DMS153 (cell line): ENCODE measurements around the gene PBX1.

ENCODE experiments used
- DNase-seq: peaks from one replicate; lab custom pipeline; 2025; lab: John Stamatoyannopoulos, UW

The PBX1 gene

GRCh38 chr1:164668491-164669400 lies 109.8 kb downstream of the PBX1 start:
- DNase-seq = no peak

DNA sequence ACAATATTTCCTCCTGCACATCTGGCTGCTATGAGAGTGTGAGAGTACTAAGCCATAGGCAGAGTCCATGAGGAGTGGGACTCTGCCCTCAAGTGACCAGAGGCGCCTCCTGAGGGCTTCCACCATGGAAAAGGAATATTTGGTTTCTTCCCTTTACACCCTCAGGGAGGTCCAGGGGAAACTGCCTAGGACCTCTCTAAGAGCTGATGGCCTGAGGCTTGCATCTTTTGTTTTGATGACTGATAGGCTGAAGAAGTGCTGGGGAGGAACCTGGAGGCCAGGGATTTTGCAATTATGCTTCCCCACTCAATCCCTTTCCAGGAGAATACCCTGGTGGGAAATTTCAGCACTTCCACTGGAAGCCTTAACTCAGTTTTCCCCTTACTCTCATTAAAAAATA lies 111.0 kb downstream of the PBX1 start:
- DNase-seq = no peak

GRCh38 chr1:164670786-164671185 lies 111.8 kb downstream of the PBX1 start:
- DNase-seq = no peak

GRCh38 chr1:164671323-164671965 lies 112.5 kb downstream of the PBX1 start:
- DNase-seq = no peak

- no peak for DNase-seq
Measured at GRCh38 chr1:164671966-164672571, 113.1 kb downstream of the PBX1 start.

- no peak for DNase-seq
Measured at GRCh38 chr1:164672588-164672987, 113.6 kb downstream of the PBX1 start.

- no peak for DNase-seq
Measured at GRCh38 chr1:164673584-164674214, 114.7 kb downstream of the PBX1 start.

DNA sequence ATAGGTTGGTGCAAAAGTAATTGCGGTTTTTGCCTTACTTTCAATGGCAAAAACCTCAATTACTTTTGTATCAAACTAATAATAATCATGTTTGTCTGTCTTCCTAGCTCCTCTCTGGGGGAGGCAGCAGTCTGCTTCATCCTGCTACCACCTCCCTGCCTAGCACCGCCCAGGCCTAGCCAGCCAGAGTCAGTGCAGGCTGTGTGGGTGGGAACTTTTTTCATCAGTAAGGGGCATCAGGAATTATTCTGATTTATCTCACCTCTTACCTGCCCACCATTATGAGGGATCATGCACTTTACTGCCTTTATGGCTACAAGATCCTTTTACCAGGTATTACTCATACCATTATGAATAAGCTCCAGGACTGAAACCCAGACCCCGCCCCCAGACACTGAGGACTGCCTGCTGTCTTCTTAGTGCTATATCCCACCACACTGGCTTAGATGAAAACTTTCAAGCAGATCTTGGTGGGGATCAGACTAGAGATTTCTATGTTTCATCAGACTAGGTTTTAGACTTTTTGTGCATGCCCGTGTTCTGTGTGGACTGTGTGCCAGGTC lies 116.4 kb downstream of the PBX1 start:
- DNase-seq = no peak

GRCh38 chr1:164678136-164678700 lies 119.2 kb downstream of the PBX1 start:
- DNase-seq = no peak

- no peak for DNase-seq
Measured at GRCh38 chr1:164682570-164682969, 123.6 kb downstream of the PBX1 start.

- DNase-seq = no peak
Measured at GRCh38 chr1:164683235-164683634, 124.3 kb downstream of the PBX1 start.

GRCh38 chr1:164685266-164686035 lies 126.5 kb downstream of the PBX1 start:
- no peak for DNase-seq

- DNase-seq = no peak
Measured at GRCh38 chr1:164687777-164688176, 128.8 kb downstream of the PBX1 start.

DNA sequence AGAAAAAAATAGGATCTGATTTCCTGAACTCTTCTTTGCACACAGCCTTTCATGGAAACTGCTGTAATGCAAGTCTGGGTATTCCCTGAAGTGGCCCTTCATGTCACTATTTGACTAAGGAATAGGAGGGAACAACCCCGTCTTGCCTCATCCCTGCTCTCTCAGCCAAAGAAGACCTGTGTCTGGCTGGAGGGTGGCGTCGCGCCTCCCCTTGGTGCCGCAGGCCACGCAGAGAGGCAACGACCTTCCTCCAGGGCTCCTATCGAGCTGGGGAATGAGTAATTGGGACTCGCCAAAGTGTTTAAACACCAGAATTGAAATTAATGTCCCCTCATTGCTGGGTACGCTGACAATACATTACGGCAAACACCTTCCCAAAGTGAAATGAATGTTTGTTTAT lies 129.8 kb downstream of the PBX1 start:
- DNase-seq = peak; percentile 56

- no peak for DNase-seq
Measured at GRCh38 chr1:164689672-164690511, 130.9 kb downstream of the PBX1 start.

DNA sequence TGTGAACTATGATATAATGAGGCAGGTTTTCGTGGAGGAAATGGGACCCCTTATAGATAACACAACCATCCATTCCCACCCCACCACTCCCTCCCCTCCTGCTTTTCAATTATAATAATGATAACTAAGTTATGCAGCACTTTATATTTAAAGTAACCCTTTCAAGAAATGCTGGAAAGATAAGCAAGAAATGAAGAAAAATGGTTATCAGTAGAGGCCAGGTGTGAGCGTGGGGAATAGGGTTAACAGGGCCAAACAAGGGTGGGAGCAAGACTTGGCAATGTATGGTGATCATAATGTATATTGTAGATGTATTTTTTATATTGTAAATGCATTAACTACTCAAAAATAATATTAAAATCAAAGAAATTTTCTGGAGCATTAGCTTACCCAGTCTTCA lies 133.4 kb downstream of the PBX1 start:
- no peak for DNase-seq

DNA sequence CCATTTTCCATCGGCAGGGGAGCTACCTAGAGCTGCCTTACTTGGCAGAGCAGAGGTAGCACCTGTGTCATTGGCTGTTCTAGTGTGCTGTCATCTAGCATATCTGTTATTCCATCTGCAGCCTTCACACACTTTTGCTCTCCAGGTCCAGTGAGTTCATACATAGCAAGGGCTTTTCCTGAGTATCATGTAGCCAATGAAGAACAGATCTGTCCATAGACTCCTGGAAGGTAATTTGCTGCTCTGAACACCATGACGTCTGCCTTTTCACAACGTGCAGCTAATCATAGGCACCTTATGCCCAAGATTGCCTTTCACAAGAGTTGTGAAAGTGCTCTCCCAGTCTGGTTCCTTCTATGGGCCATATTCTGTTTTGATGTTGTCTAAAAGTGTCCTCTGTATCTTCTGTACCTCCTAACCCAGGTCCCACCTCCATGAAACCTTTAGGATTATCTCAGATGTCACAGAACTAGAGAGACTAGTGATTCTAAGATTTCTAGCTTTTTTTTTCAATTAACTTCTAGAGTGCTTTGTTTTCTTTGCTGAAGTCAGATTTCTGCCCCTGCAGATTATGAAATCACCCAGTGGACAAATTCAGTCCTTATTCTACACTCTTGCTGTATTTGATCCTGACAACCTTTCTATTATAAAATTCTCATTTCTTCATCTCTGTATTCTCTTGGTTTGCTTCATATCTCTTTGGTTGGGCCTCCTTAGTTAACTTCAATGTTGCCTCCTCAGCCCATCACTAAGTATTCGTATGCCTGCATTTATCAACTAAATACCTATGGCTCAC lies 134.8 kb downstream of the PBX1 start:
- DNase-seq = no peak

DNA sequence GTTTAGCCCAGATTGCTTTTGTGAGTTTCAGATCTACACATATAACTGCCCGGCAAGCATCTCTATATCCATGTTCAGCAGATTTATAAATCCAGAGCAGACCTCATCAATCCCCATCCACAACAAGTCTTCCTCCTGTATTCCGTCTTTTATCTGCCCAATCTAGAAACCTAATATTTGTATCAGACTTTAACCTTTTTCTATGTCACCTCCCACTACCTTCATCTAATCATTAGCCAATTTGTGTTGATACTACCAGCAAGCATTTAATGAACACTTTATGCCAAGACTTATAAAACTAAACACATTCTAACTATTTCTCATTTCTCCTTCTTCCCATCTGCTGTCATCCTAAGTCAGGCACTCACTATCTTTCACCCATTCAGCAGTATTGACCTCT lies 135.5 kb downstream of the PBX1 start:
- DNase-seq = no peak

- DNase-seq = no peak
Measured at GRCh38 chr1:164695956-164696665, 137.1 kb downstream of the PBX1 start.
